IMR-90 (cell line): ENCODE measurements around the gene CENPS. TPM values are rescaled to one million over a fixed set of nuclear protein-coding genes. Genes with fewer than 3 reads are reported as not detected.

Experiments used
- ATAC-seq: fragments of 200-7000 bp; cut with Tn5 transposase; 2 replicates; pipeline ENCODE4 v1.9.1; 2020; ENCODE audit warnings: low read depth, mild to moderate bottlenecking, moderate library complexity
- BruUV-seq: library from RNA; stranded (reverse); fragments of 400-500 nt; replicated peaks from 2 replicates; lab custom pipeline; 2021; lab: Mats Ljungman, UMichigan
- CTCF ChIA-PET: fragments of 300-600 bp; formaldehyde crosslinking; extraction: SDS; loops from one replicate; lab custom pipeline; 2021; ENCODE audit warnings: antibody characterized with exemption; lab: Yijun Ruan, JAX
- POLR2A ChIA-PET: fragments of 300-600 bp; sonication (Branson Sonifier 250); formaldehyde crosslinking; loops from one replicate; lab custom pipeline; 2022; ENCODE audit warnings: antibody characterized with exemption; ENCODE audit not compliant: unreplicated experiment; lab: Charles Lee
- DNase-seq: peaks from one replicate; pipeline ENCODE4 v3.0.0; 2013
- H2AFZ ChIP-seq: replicated peaks from 2 replicates; pipeline ENCODE3; 2013; ENCODE audit warnings: low read length, mild to moderate bottlenecking; ENCODE audit not compliant: poor library complexity
- H2AK5ac ChIP-seq: 2 replicates; pipeline ENCODE4 v1.6.1; 2013; ENCODE audit warnings: low read depth, low read length, inconsistent platforms
- H2AK9ac ChIP-seq: replicated peaks from 2 replicates; pipeline ENCODE3; 2013; ENCODE audit warnings: mild to moderate bottlenecking, low read depth, low read length, moderate library complexity; ENCODE audit not compliant: poor library complexity
- H2BK120ac ChIP-seq: 2 replicates; pipeline ENCODE4 v1.6.1; 2013; ENCODE audit warnings: low read depth, low read length, inconsistent platforms
- H2BK15ac ChIP-seq: 3 replicates; pipeline ENCODE4 v1.6.1; 2013; ENCODE audit warnings: low read depth, low read length, inconsistent platforms
- H2BK20ac ChIP-seq: 2 replicates; pipeline ENCODE4 v1.6.1; 2013; ENCODE audit warnings: low read depth, mild to moderate bottlenecking, inconsistent platforms, low read length, moderate library complexity
- H2BK5ac ChIP-seq: 2 replicates; pipeline ENCODE4 v1.6.1; 2013; ENCODE audit warnings: mild to moderate bottlenecking, low read depth, low read length, inconsistent platforms; ENCODE audit not compliant: poor library complexity, severe bottlenecking
- H3K14ac ChIP-seq: replicated peaks from 2 replicates; pipeline ENCODE4 v1.6.1; 2013; ENCODE audit warnings: low read depth, low read length, inconsistent platforms
- H3K18ac ChIP-seq: 2 replicates; pipeline ENCODE4 v1.6.1; 2013; ENCODE audit warnings: low read depth, low read length, control low read depth
- H3K23ac ChIP-seq: 2 replicates; pipeline ENCODE4 v1.6.1; 2013; ENCODE audit warnings: low read depth, low read length, inconsistent platforms
- H3K27ac ChIP-seq: 2 replicates; pipeline ENCODE4 v1.5.1; 2013; ENCODE audit warnings: mild to moderate bottlenecking, control low read depth, low read length; ENCODE audit not compliant: insufficient read depth
- H3K27me3 ChIP-seq: 2 replicates; pipeline ENCODE4 v1.6.1; 2013; ENCODE audit warnings: low read length; ENCODE audit not compliant: control insufficient read depth, insufficient read depth
- H3K36me3 ChIP-seq: 2 replicates; pipeline ENCODE4 v1.6.1; 2013; ENCODE audit warnings: low read length, mixed read lengths; ENCODE audit not compliant: control insufficient read depth, insufficient read depth
- H3K4ac ChIP-seq: 2 replicates; pipeline ENCODE4 v1.6.1; 2013; ENCODE audit warnings: low read depth, low read length, inconsistent platforms
- H3K4me1 ChIP-seq: 2 replicates; pipeline ENCODE4 v1.6.1; 2013; ENCODE audit warnings: low read length, mixed read lengths; ENCODE audit not compliant: control insufficient read depth, insufficient read depth
- H3K4me2 ChIP-seq: 2 replicates; pipeline ENCODE4 v1.6.1; 2013; ENCODE audit warnings: low read depth, mild to moderate bottlenecking, control low read depth, low read length, moderate library complexity
- H3K4me3 ChIP-seq: 2 replicates; pipeline ENCODE4 v1.5.1; 2013; ENCODE audit warnings: low read depth, mild to moderate bottlenecking, control low read depth, low read length, moderate library complexity; ENCODE audit not compliant: insufficient read depth
- H3K56ac ChIP-seq: 2 replicates; pipeline ENCODE4 v1.6.1; 2013; ENCODE audit warnings: low read length, inconsistent platforms; ENCODE audit not compliant: insufficient read depth; ENCODE audit errors: extremely low read depth
- H3K79me1 ChIP-seq, 2 experiments: 2 replicates each; pipeline ENCODE4 v1.6.1; 2013; ENCODE audit warnings: low read length in 2 of 2, inconsistent platforms in 1 of 2, low read depth in 1 of 2
- H3K9ac ChIP-seq: 2 replicates; pipeline ENCODE4 v1.6.1; 2013; ENCODE audit warnings: low read depth, low read length, control low read depth
- H3K9me1 ChIP-seq: 2 replicates; pipeline ENCODE4 v1.6.1; 2013; ENCODE audit warnings: low read length, inconsistent platforms; ENCODE audit not compliant: insufficient read depth
- H3K9me3 ChIP-seq: 2 replicates; pipeline ENCODE4 v1.6.1; 2013; ENCODE audit warnings: low read length; ENCODE audit not compliant: control insufficient read depth, insufficient read depth
- H4K20me1 ChIP-seq: 2 replicates; pipeline ENCODE4 v1.6.1; 2013; ENCODE audit warnings: low read length, inconsistent platforms; ENCODE audit not compliant: insufficient read depth
- H4K5ac ChIP-seq: 2 replicates; pipeline ENCODE4 v1.6.1; 2013; ENCODE audit warnings: mild to moderate bottlenecking, low read depth, low read length, control low read depth
- H4K8ac ChIP-seq, 2 experiments: 2 replicates each; pipeline ENCODE4 v1.6.1; 2013; ENCODE audit warnings: low read depth in 2 of 2, low read length in 2 of 2, control low read depth in 1 of 2, inconsistent platforms in 1 of 2
- H4K91ac ChIP-seq: 2 replicates; pipeline ENCODE4 v1.6.1; 2013; ENCODE audit warnings: low read depth, low read length, inconsistent platforms; ENCODE audit not compliant: insufficient read depth
- BHLHE40 ChIP-seq: fragments of 150-350 bp; IDR thresholded peaks from 2 replicates; pipeline ENCODE4 v1.6.1; 2016; ENCODE audit warnings: mild to moderate bottlenecking, low read depth, low read length
- CEBPB ChIP-seq: IDR thresholded peaks from 2 replicates; pipeline ENCODE4 v1.6.1; 2012; ENCODE audit warnings: low read depth, low read length, improper control_type of control experiment
- CHD1 ChIP-seq: IDR thresholded peaks from 2 replicates; pipeline ENCODE4 v1.6.1; 2012; ENCODE audit warnings: low read depth, low read length, improper control_type of control experiment
- CTCF ChIP-seq: conservative IDR thresholded peaks from 2 replicates; pipeline ENCODE4 v1.5.1; 2012; ENCODE audit warnings: mild to moderate bottlenecking, low read depth, low read length, improper control_type of control experiment
- FOS ChIP-seq: fragments of 150-350 bp; IDR thresholded peaks from 2 replicates; pipeline ENCODE4 v1.6.1; 2016; ENCODE audit warnings: low read depth, low read length
- MAFK ChIP-seq: IDR thresholded peaks from 2 replicates; pipeline ENCODE4 v1.6.1; 2012; ENCODE audit warnings: low read depth, low read length, improper control_type of control experiment
- MAZ ChIP-seq: IDR thresholded peaks from 2 replicates; pipeline ENCODE4 v1.6.1; 2012; ENCODE audit warnings: low read depth, mild to moderate bottlenecking, low read length, improper control_type of control experiment, moderate library complexity, borderline replicate concordance
- MXI1 ChIP-seq: IDR thresholded peaks from 2 replicates; pipeline ENCODE4 v1.6.1; 2012; ENCODE audit warnings: low read depth, mild to moderate bottlenecking, low read length, moderate library complexity, borderline replicate concordance
- NFE2L2 ChIP-seq: fragments of 150-350 bp; IDR thresholded peaks from 2 replicates; pipeline ENCODE4 v1.6.1; 2016; ENCODE audit warnings: low read depth, mild to moderate bottlenecking, low read length
- POLR2A ChIP-seq: IDR thresholded peaks from 2 replicates; pipeline ENCODE4 v1.6.1; 2012; ENCODE audit warnings: mild to moderate bottlenecking, low read depth, low read length
- RAD21 ChIP-seq: IDR thresholded peaks from 2 replicates; pipeline ENCODE4 v1.6.1; 2012; ENCODE audit warnings: low read length, improper control_type of control experiment
- RCOR1 ChIP-seq: IDR thresholded peaks from 2 replicates; pipeline ENCODE4 v1.6.1; 2012; ENCODE audit warnings: mild to moderate bottlenecking, low read length, improper control_type of control experiment; ENCODE audit not compliant: insufficient replicate concordance
- RFX5 ChIP-seq: IDR thresholded peaks from 2 replicates; pipeline ENCODE4 v1.8.0; 2012; ENCODE audit warnings: low read depth, mild to moderate bottlenecking, low read length, moderate library complexity
- SMC3 ChIP-seq: fragments of 150-350 bp; IDR thresholded peaks from 2 replicates; pipeline ENCODE4 v1.6.1; 2016; ENCODE audit warnings: low read depth, mild to moderate bottlenecking, antibody characterized with exemption, low read length, moderate library complexity
- USF2 ChIP-seq: fragments of 150-350 bp; IDR thresholded peaks from 2 replicates; pipeline ENCODE4 v1.6.1; 2017; ENCODE audit warnings: mild to moderate bottlenecking, antibody characterized with exemption, low read length, low read depth
- WGBS, 2 experiments: methylation state at CpG; one replicate each; pipeline versions ENCODE4 v1.1.5 to v1.1.7; 2013; ENCODE audit warnings: missing lambda C conversion rate in 2 of 2; ENCODE audit not compliant: insufficient read length in 1 of 2; ENCODE audit errors: extremely low coverage in 2 of 2; 5-methylcytosine and 5-hydroxymethylcytosine counted together
- dilution Hi-C: fragments of 300-500 bp; cut with HindIII; formaldehyde crosslinking; loops from one replicate; pipeline ENCODE4 v1.14.3; 2018; ENCODE audit warnings: low sequenced_read_pairs; ENCODE audit not compliant: unreplicated experiment
- in situ Hi-C: fragments of 300-500 bp; cut with MboI; formaldehyde crosslinking; loops from 3 replicates; pipeline ENCODE4 v1.14.3; 2019; ENCODE audit warnings: low sequenced_read_pairs, inconsistent platforms, mixed read lengths
- intact Hi-C: fragments of 100-400 bp; cut with micrococcal nuclease; formaldehyde crosslinking; loops from 2 replicates; pipeline ENCODE4 v1.10.0; 2022
- polyA plus RNA-seq, 3 experiments: library from polyadenylated mRNA; depleted of rRNA; stranded (reverse); fragments of >200 nt; gene quantifications; 2 replicates each; pipeline ENCODE4 v1.2.3, GENCODE V29; 2012; ENCODE audit warnings: low replicate concordance in 1 of 3
- total RNA-seq: library from RNA; depleted of rRNA; stranded (reverse); fragments of >200 nt; gene quantifications from 2 replicates; pipeline ENCODE4 v1.2.3, GENCODE V29; 2012
- TF ChIP-seq, protein P1 (sequence below): fragments of 150-350 bp; IDR thresholded peaks from 2 replicates; pipeline ENCODE4 v1.6.1; 2016; ENCODE audit warnings: low read depth, mild to moderate bottlenecking, low read length, moderate library complexity, borderline replicate concordance

CENPS gene
- total and polyA plus RNA-seq, 2 of the 4 experiments (the other 2 are of a cell fraction) = 9.9 to 12.3 TPM

DNA sequence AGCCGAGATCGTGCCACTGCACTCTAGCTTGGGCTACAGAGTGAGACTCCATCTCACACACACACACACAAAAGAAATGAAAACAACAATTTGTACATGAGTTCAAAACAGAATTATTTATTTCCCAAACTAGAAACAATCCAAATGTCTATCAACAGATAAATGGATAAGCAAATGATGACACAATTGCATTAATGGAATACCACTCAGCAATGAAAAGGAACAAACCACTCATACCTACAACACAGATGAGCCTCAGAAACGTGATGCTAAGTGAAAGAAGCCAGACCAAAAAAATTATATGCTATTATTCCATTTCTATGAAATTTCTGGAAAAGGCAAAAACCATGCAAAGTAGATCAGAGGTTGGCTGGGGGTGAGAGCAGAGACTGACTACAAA, 33.4 kb upstream of the CENPS start:
- H2AK9ac ChIP-seq = no peak overlapping the region
- in situ Hi-C loops (no loop called here), intact Hi-C loops (no loop called here), dilution Hi-C loops (no loop called here)
- TF ChIP-seq CTCF (no peak), CHD1 (no peak), SMC3 (no peak), RFX5 (no peak), MAZ (no peak), RAD21 (no peak), POLR2A (no peak), MAFK (no peak), FOS (no peak), RCOR1 (no peak), USF2 (no peak), BHLHE40 (no peak), MXI1 (no peak), CEBPB (no peak), NFE2L2 (no peak)
- TF ChIP-seq, protein P1, sequence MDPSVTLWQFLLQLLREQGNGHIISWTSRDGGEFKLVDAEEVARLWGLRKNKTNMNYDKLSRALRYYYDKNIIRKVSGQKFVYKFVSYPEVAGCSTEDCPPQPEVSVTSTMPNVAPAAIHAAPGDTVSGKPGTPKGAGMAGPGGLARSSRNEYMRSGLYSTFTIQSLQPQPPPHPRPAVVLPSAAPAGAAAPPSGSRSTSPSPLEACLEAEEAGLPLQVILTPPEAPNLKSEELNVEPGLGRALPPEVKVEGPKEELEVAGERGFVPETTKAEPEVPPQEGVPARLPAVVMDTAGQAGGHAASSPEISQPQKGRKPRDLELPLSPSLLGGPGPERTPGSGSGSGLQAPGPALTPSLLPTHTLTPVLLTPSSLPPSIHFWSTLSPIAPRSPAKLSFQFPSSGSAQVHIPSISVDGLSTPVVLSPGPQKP = no peak
- peaks cover 15% of the 10 kb centered on the region; the same call in 1 of the 2 replicates for H4K20me1 ChIP-seq
- no peaks in the 10 kb centered on the region for H3K36me3 ChIP-seq
- H3K9me1 ChIP-seq = peaks cover 4% of the 10 kb centered on the region; the same call in 1 of the 2 replicates
- H4K8ac ChIP-seq = no peak overlapping the region
- H2BK5ac ChIP-seq = no peak overlapping the region
- CTCF ChIA-PET = no interaction called here
- no peak overlapping the region for H3K27ac ChIP-seq
- H3K79me1 ChIP-seq = peaks cover 9 to 18% of the 10 kb centered on the region in 2 experiments
- BruUV-seq = no TSS peak
- no peak overlapping the region for H3K4me2 ChIP-seq
- H2AK5ac ChIP-seq = no peak overlapping the region
- no peak overlapping the region for H4K91ac ChIP-seq
- H2BK20ac ChIP-seq = no peak overlapping the region
- no peak overlapping the region for H2BK15ac ChIP-seq
- H3K18ac ChIP-seq = no peak overlapping the region
- no peak overlapping the region for H2AFZ ChIP-seq
- DNase-seq (no peak), ATAC-seq (no peak)
- H3K4me1 ChIP-seq = peaks cover 4% of the 10 kb centered on the region
- H3K4ac ChIP-seq = no peak overlapping the region
- no peak overlapping the region for H3K56ac ChIP-seq
- no peak overlapping the region for H3K14ac ChIP-seq
- WGBS, 2 experiments = no CpG with 5 or more reads among the region's 3 CpGs
- no peak overlapping the region for H4K5ac ChIP-seq
- POLR2A ChIA-PET = no interaction called here
- no peaks in the 10 kb centered on the region for H3K9me3 ChIP-seq
- no peak overlapping the region for H3K4me3 ChIP-seq
- H3K23ac ChIP-seq = no peak overlapping the region
- H3K27me3 ChIP-seq = no peaks in the 10 kb centered on the region
- H3K9ac ChIP-seq = no peak overlapping the region
- no peak overlapping the region for H2BK120ac ChIP-seq
